ENCODE data around the gene DUS1L. TPM values are rescaled to one million over a fixed set of nuclear protein-coding genes. Genes with fewer than 3 reads are reported as not detected.

DUS1L gene
- total and polyA plus RNA-seq, 7 donors = 72.6 to 170 (median 117) TPM

DNA sequence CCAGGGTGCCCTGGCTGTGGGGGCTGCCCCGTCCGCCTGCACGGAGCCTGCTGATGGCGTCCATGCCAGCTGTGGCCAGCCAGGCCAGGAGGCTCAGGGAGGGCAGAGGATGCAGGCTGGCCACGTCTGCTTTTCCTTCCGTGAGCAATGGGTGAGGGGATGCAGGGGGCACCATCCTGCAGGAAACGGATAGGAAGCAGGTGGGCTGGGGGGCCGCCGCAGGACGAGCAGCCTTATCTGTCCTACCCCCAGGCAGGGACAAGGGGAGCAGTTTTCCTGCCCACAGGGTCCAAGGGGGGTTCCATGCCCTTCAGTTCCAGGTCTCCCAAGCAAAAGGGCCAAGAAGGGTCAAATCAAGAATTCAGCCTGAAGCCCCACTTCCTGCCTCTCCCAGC is 6.8 kb downstream of the DUS1L start:
- Histone ChIP-seq H3K27ac (no peak overlapping the region), H3K9me3 (no peaks in the 10 kb centered on the region), H3K4me3 (no peak overlapping the region), H3K27me3 (ENCODE audit: insufficient read depth in 3 of 3, low read length in 2 of 3) (no peaks in the 10 kb centered on the region), H3K36me3 (ENCODE audit: insufficient read depth in 1 of 2, low read depth in 1 of 2) (peaks cover 10 to 98% of the 10 kb centered on the region in 2 donors), H3K4me1 (no peaks in the 10 kb centered on the region)
- WGBS, 3 donors = 66 to 72% (median 67%) methylated on average over 9 to 10 of the region's 10 CpGs
- DNase-seq (peak; percentile 8 to 39), ATAC-seq (no peak)
- intact Hi-C loops (cut with DNase I) = no loop called here
- TF ChIP-seq, protein P1, sequence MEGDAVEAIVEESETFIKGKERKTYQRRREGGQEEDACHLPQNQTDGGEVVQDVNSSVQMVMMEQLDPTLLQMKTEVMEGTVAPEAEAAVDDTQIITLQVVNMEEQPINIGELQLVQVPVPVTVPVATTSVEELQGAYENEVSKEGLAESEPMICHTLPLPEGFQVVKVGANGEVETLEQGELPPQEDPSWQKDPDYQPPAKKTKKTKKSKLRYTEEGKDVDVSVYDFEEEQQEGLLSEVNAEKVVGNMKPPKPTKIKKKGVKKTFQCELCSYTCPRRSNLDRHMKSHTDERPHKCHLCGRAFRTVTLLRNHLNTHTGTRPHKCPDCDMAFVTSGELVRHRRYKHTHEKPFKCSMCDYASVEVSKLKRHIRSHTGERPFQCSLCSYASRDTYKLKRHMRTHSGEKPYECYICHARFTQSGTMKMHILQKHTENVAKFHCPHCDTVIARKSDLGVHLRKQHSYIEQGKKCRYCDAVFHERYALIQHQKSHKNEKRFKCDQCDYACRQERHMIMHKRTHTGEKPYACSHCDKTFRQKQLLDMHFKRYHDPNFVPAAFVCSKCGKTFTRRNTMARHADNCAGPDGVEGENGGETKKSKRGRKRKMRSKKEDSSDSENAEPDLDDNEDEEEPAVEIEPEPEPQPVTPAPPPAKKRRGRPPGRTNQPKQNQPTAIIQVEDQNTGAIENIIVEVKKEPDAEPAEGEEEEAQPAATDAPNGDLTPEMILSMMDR (IDR thresholded peaks at IDR 0.05) = no peak

GRCh38 chr17:82058230-82058854 is 7.3 kb downstream of the DUS1L start:
- H3K4me3 ChIP-seq = no peak overlapping the region
- intact Hi-C loops (cut with DNase I) = no loop called here
- peaks cover 4% of the 10 kb centered on the region for H3K4me1 ChIP-seq
- H3K27ac ChIP-seq = no peak overlapping the region
- ATAC-seq (no peak), DNase-seq (peak in 1 of 2 donors; percentile 11)
- H3K9me3 ChIP-seq = no peaks in the 10 kb centered on the region
- TF ChIP-seq, protein P1 (IDR thresholded peaks at IDR 0.05) = no peak
- H3K36me3 ChIP-seq (ENCODE audit: insufficient read depth in 1 of 2, low read depth in 1 of 2) = peaks cover 10 to 98% of the 10 kb centered on the region in 2 donors
- H3K27me3 ChIP-seq (ENCODE audit: insufficient read depth in 3 of 3, low read length in 2 of 3) = no peaks in the 10 kb centered on the region
- 51 to 67% (median 58%) methylated on average over 17 of the region's 17 CpGs for WGBS, 3 donors

DNA sequence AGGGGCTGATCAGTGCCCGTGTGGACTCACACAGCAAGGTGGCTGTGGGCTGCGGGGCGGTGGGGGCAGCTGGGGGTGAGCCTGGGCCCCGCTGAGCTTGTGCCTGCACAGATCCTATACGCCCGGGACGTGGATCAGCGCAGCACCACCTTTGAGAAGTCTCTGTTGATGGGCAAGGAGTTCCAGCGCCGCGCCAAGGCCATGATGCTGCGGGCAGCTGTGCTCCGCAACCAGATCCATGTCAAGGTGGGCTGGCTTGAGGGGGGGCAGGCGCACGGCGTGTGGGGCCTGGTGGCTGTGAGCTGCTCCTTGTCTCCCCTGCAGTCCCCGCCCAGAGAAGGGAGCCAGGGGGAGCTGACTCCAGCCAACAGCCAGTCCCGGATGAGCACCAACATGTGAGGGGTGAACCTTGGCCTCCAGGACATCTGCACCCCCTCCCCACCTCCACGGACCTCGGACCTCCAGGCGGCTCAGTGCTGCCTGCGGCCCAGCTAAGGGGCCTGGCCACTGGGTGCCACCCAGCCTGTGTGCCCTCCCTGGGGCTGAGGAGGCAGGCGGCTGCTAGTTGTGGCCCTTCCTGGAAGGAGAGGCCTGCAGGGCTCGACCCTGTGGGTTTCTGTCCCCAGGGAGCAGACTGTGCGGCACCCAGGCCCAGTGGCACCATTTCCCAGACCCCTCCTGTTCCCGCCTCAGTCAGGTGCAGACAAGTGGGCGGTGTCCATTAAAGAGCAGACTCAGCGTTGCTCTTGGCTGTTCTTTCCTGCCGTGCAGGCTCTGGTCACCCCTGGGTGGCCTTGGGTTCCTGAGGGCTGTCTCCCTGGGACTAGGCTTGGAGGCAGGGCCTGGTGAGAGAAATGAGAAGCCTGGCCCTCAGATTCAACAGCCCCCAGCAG is 8.6 kb downstream of the DUS1L start:
- intact Hi-C loops (cut with DNase I) = no loop called here
- no peak overlapping the region for H3K27ac ChIP-seq
- ATAC-seq = no peak
- 79 to 86% (median 81%) methylated on average over 28 to 29 of the region's 29 CpGs for WGBS, 3 donors
- H3K27me3 ChIP-seq (ENCODE audit: insufficient read depth in 3 of 3, low read length in 2 of 3) = no peaks in the 10 kb centered on the region
- no peak overlapping the region for H3K4me3 ChIP-seq
- peaks cover 15% of the 10 kb centered on the region for H3K4me1 ChIP-seq
- H3K9me3 ChIP-seq = no peaks in the 10 kb centered on the region
- H3K36me3 ChIP-seq (ENCODE audit: insufficient read depth in 1 of 2, low read depth in 1 of 2) = peaks cover 7 to 85% of the 10 kb centered on the region in 2 donors
- TF ChIP-seq, protein P1 (IDR thresholded peaks at IDR 0.05) = no peak
- DNase-seq = peak; percentile 16 to 53

DNA sequence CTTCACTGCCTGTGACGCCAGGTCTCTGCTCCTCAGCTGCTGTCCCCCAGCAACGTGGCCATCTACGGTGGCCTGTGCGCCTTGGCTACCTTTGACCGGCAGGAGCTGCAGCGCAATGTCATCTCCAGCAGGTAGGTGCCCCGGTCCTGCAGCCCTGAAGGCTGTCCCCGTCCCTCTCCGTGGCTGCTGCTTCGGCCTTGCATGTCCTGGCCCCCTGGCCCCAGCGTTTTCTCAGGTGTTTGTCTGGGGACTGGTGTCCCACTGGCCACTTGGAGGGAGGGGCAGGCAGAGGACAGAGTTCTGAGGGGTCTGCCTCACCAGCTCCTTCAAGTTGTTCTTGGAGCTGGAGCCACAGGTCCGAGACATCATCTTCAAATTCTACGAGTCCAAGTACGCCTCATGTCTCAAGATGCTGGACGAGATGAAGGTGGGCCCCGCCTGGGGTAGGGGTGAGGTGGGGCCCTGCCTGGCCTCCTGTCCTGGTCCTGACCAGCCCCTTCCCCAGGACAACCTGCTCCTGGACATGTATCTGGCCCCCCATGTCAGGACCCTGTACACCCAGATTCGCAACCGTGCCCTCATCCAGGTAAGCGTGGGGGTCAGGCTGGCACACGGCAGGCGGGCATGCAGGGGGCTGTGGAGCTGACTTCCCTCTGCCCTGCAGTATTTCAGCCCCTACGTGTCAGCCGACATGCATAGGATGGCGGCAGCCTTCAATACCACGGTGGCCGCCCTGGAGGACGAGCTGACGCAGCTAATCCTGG is 9.5 kb downstream of the DUS1L start:
- peaks cover 6 to 80% of the 10 kb centered on the region in 2 donors for H3K36me3 ChIP-seq (ENCODE audit: insufficient read depth in 1 of 2, low read depth in 1 of 2)
- intact Hi-C loops (cut with DNase I) = no loop called here
- TF ChIP-seq, protein P1 (IDR thresholded peaks at IDR 0.05) = no peak
- 86 to 93% (median 88%) methylated on average over 28 of the region's 28 CpGs for WGBS, 3 donors
- peaks cover 15% of the 10 kb centered on the region for H3K4me1 ChIP-seq
- no peak overlapping the region for H3K27ac ChIP-seq
- H3K4me3 ChIP-seq = no peak overlapping the region
- DNase-seq (peak in 1 of 2 donors; percentile 47), ATAC-seq (no peak)
- H3K27me3 ChIP-seq (ENCODE audit: insufficient read depth in 3 of 3, low read length in 2 of 3) = no peaks in the 10 kb centered on the region
- no peaks in the 10 kb centered on the region for H3K9me3 ChIP-seq

Data from psoas muscle (tissue), 8 donors.